MM.1S (cell line): ENCODE data around the gene KCNK7.

Source experiments
- EZH2 ChIP-seq: fragments of 300-600 bp; sonication (generic); optimal IDR thresholded peaks from 2 replicates; pipeline ENCODE3; 2017; ENCODE audit warnings: low read depth, mild to moderate bottlenecking, antibody characterized with exemption, low read length, mixed read lengths
- TF ChIP-seq, protein P1 (sequence below): fragments of 300-600 bp; sonication (generic); IDR thresholded peaks from 2 replicates; pipeline ENCODE4 v1.5.1; 2016; ENCODE audit warnings: antibody characterized with exemption, low read length, mixed read lengths

- TF ChIP-seq, protein P1, sequence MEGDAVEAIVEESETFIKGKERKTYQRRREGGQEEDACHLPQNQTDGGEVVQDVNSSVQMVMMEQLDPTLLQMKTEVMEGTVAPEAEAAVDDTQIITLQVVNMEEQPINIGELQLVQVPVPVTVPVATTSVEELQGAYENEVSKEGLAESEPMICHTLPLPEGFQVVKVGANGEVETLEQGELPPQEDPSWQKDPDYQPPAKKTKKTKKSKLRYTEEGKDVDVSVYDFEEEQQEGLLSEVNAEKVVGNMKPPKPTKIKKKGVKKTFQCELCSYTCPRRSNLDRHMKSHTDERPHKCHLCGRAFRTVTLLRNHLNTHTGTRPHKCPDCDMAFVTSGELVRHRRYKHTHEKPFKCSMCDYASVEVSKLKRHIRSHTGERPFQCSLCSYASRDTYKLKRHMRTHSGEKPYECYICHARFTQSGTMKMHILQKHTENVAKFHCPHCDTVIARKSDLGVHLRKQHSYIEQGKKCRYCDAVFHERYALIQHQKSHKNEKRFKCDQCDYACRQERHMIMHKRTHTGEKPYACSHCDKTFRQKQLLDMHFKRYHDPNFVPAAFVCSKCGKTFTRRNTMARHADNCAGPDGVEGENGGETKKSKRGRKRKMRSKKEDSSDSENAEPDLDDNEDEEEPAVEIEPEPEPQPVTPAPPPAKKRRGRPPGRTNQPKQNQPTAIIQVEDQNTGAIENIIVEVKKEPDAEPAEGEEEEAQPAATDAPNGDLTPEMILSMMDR: peak; percentile 61
- no peak for TF ChIP-seq EZH2
These were observed 23.7 kb downstream of the KCNK7 start for GRCh38 chr11:65571940-65572339.
